ENCODE measurements around the gene GPR31.

The GPR31 gene

DNA sequence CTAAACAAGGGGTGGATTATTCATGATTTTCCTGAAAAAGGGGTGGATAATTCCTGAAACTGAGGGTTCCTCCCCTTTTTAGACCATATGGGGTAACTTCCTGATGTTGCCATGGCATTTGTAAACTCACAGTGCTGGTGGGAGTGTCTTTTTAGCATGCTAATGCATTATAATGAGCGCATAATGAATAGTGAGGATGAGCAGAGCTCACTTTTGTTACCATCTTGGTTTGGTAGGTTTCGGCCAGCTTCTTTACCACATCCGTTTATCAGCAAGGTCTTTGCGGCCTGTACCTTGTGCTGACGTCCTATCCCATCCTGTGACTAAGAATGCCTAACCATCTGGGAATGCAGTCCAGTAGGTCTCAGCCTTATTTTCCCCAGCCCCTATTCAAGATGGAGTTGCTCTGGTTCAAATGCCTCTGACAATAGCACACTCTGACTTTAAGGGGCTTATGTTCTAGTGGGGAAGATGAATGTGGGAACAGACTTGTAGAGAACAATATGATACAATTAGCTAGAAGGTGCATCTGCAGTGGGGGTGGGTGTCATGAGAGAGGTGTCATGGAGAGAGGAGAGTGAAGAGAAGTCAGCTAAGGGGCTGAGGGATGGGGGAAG lies 4.2 kb upstream of the GPR31 start:
- no peak overlapping the region for H3K4me3 ChIP-seq (ENCODE audit: low read length)
- TF ChIP-seq, protein P1, sequence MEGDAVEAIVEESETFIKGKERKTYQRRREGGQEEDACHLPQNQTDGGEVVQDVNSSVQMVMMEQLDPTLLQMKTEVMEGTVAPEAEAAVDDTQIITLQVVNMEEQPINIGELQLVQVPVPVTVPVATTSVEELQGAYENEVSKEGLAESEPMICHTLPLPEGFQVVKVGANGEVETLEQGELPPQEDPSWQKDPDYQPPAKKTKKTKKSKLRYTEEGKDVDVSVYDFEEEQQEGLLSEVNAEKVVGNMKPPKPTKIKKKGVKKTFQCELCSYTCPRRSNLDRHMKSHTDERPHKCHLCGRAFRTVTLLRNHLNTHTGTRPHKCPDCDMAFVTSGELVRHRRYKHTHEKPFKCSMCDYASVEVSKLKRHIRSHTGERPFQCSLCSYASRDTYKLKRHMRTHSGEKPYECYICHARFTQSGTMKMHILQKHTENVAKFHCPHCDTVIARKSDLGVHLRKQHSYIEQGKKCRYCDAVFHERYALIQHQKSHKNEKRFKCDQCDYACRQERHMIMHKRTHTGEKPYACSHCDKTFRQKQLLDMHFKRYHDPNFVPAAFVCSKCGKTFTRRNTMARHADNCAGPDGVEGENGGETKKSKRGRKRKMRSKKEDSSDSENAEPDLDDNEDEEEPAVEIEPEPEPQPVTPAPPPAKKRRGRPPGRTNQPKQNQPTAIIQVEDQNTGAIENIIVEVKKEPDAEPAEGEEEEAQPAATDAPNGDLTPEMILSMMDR (conservative IDR thresholded peaks at IDR 0.05; ENCODE audit: low read depth, low read length), result no peak
- no peak for DNase-seq (ENCODE audit: low read depth)

DNA sequence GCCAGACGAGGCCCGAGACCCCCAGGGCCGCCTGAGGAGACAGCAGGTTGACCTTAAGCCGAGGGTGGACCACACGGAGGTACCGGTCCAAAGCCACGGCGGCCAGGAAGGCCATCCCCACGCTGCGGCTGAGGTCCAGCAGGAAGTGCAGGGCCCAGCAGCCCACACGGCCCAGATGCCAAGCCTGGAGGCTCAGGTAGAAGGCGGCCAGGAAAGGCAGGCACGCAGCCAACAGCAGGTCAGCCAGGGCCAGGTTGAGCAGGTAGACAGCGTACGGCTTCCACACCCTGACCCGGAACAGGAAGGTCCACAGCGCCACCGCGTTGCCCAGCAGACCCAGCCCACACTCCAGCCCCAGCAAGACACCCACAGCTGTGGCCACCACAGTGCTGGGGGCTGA lies 366 bp downstream of the GPR31 start:
- TF ChIP-seq, protein P1 (conservative IDR thresholded peaks at IDR 0.05; ENCODE audit: low read depth, low read length), result no peak

DNA sequence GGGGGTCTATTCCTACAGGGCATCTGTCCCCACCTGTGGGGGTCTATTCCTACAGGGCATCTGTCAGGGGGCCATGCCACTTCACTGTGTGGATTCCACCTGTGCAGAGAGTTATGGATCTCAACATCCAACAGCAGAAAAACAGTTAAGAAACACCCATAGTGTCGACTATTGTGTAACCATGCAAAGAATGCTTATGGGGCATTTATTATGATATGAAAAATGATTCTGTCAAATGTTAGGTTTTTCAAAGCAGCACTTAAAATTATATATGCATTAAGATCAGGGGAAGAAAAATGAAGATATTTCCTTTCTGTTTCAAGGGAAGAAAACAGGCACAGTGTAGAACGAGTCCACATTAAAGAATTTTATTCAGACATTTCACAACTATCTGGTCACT lies 2.9 kb downstream of the GPR31 start:
- DNase-seq (ENCODE audit: low read depth), result no peak
- TF ChIP-seq, protein P1 (conservative IDR thresholded peaks at IDR 0.05; ENCODE audit: low read depth, low read length), result no peak
- no peak overlapping the region for H3K4me3 ChIP-seq (ENCODE audit: low read length)

More for the DNA sequence above, 366 bp downstream of the GPR31 start:
- no peak for DNase-seq (ENCODE audit: low read depth)
- H3K4me3 ChIP-seq (ENCODE audit: low read length), result no peak overlapping the region

DNA sequence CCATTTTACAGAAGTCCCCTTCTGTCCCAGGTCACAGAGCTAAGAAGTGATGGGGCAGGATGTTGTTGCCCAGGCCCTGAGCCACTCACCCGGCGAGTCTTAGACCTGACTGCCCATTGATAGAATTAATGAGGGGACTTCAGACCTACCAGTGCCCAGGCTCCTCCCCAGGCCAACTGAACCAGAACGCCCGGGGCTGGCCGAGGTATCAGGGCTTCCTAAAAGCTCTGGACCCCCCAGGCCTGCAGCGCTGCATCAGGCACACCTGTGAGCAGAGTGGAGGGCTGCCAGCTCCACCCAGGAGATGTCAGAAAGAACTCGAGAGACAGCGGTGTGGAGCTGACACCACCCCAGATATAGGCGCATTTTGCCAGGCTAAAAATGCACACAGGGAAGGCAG lies 3.5 kb downstream of the GPR31 start:
- DNase-seq (ENCODE audit: low read depth), result no peak
- H3K4me3 ChIP-seq (ENCODE audit: low read length), result no peak overlapping the region
- TF ChIP-seq, protein P1 (conservative IDR thresholded peaks at IDR 0.05; ENCODE audit: low read depth, low read length), result no peak

DNA sequence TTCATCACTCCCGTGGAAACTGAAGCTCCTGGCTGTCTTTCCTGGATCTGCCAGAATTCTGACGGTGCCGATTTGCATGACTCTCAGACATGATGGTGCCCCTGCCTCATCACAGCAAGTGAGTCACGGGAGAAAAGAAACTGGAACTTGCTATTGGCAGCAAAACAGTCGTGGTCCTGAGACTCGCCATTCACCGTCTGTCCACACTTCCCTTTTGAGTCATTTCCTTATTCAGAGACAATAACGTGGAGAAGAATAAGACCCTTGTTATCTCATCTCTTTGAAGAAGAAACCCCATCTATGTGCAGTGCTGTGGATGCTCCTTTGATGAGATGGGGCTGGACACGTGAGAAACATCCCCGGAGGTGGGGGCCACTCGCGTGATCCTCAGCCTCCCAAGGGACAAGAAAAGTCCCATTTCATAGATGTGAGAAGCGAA lies 4.2 kb downstream of the GPR31 start:
- no peak for DNase-seq (ENCODE audit: low read depth)
- TF ChIP-seq, protein P1 (conservative IDR thresholded peaks at IDR 0.05; ENCODE audit: low read depth, low read length), result no peak
- no peak overlapping the region for H3K4me3 ChIP-seq (ENCODE audit: low read length)

DNA sequence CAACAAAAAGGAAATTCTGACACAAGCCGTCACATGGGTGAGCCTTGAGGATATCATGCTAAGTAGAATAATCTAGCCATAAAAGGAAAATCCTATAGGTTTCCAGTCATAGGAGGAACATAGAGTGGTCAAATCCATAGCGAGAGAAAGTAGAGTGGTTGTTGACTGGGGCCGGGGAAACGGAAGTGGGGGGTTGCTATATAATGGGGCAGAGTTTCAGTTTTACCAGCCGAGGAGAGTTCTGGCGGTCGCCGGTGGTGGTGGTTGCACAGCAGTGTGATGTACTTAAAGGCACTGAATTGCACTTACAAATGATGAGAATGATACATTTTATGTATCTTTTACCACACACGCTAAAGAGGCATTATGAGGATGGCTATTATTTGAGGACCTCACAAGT lies 4.9 kb downstream of the GPR31 start:
- TF ChIP-seq, protein P1 (conservative IDR thresholded peaks at IDR 0.05; ENCODE audit: low read depth, low read length), result no peak
- no peak overlapping the region for H3K4me3 ChIP-seq (ENCODE audit: low read length)
- DNase-seq (ENCODE audit: low read depth), result no peak

DNA sequence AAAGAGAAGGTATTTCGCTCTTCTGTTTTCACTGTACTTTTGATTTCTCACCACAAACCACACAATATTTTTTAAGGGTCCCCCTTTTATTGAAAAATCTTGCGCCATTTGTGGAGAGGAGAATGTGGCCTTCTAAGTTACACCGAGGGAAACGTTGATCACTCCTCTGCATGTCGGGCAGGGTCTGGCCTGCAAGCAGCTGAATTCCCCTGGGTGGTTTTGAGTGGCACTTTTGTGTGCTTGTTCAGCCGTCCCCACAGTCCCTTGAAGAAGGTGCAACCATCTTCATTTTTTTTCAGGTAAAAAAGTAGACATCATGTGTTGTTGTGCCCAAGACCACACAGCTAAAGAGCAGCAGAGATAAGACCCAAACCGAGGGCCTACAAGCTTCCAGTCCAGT lies 6.1 kb downstream of the GPR31 start:
- TF ChIP-seq, protein P1 (conservative IDR thresholded peaks at IDR 0.05; ENCODE audit: low read depth, low read length), result no peak
- DNase-seq (ENCODE audit: low read depth), result no peak
- H3K4me3 ChIP-seq (ENCODE audit: low read length), result no peak overlapping the region

All from retinal pigment epithelial cell (primary cell).